Astrocyte of the cerebellum (primary cell): Measurements from ENCODE around the gene LMX1B.

Source experiments
- DNase-seq: peaks from one replicate; pipeline ENCODE4 v3.0.0-alpha.2; 2011; ENCODE audit warnings: low read depth
- H3K4me3 ChIP-seq: 2 replicates; pipeline ENCODE4 v1.5.1; 2011; ENCODE audit warnings: mild to moderate bottlenecking, low read depth, low read length, moderate library complexity
- in situ Hi-C: cut with HindIII; loops from 2 replicates; pipeline ENCODE4 v1.10.0; 2017; ENCODE audit warnings: low sequenced_read_pairs
- TF ChIP-seq, protein P1 (sequence below): IDR thresholded peaks from 2 replicates; pipeline ENCODE4 v1.5.1; 2012; ENCODE audit warnings: low read length, low read depth, moderate library complexity, mild to moderate bottlenecking; ENCODE audit errors: missing control alignments

Gene LMX1B

DNA sequence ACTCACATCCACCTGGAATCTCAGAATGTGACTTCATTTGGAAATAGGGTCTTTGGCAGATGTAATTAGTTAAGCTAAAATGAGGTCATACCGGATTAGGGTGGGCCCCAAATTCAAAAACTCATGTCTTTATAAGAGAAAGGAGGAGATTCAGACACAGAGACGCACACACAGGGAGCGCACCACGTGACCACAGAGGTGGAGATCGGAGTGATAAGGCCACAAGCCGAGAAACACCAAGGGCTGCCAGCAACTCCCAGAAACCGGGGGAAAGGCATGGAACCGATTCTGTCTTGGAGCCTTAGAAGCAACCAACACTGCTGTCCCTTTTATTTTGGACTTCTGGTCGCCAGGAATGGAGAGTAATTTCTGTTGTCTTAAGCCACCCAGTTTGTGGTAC is 31.8 kb upstream of the LMX1B start:
- in situ Hi-C loops, result no loop called here
- DNase-seq, result no peak
- TF ChIP-seq, protein P1, sequence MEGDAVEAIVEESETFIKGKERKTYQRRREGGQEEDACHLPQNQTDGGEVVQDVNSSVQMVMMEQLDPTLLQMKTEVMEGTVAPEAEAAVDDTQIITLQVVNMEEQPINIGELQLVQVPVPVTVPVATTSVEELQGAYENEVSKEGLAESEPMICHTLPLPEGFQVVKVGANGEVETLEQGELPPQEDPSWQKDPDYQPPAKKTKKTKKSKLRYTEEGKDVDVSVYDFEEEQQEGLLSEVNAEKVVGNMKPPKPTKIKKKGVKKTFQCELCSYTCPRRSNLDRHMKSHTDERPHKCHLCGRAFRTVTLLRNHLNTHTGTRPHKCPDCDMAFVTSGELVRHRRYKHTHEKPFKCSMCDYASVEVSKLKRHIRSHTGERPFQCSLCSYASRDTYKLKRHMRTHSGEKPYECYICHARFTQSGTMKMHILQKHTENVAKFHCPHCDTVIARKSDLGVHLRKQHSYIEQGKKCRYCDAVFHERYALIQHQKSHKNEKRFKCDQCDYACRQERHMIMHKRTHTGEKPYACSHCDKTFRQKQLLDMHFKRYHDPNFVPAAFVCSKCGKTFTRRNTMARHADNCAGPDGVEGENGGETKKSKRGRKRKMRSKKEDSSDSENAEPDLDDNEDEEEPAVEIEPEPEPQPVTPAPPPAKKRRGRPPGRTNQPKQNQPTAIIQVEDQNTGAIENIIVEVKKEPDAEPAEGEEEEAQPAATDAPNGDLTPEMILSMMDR, result no peak
- H3K4me3 ChIP-seq, result no peak overlapping the region

DNA sequence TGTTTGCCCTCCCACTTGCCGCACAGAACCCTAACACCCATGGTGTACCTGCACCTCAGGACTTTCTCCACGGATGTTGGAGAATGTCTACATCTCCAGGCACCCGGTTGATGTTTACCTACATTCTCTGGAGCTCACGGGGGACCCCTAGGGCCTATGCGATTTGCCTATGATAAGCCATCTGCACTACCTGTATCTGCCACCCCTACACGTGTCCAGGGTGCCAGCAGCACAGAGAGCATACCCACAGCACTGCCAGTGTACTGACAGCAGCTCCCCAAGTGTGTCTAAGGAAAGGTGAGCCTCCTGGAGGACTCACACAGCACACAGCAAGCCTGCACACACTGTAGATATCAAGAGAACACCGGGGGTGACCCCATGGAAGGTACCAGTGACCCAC is 31.3 kb upstream of the LMX1B start:
- in situ Hi-C loops, result no loop called here
- DNase-seq, result no peak
- no peak overlapping the region for H3K4me3 ChIP-seq
- TF ChIP-seq, protein P1, result no peak

DNA sequence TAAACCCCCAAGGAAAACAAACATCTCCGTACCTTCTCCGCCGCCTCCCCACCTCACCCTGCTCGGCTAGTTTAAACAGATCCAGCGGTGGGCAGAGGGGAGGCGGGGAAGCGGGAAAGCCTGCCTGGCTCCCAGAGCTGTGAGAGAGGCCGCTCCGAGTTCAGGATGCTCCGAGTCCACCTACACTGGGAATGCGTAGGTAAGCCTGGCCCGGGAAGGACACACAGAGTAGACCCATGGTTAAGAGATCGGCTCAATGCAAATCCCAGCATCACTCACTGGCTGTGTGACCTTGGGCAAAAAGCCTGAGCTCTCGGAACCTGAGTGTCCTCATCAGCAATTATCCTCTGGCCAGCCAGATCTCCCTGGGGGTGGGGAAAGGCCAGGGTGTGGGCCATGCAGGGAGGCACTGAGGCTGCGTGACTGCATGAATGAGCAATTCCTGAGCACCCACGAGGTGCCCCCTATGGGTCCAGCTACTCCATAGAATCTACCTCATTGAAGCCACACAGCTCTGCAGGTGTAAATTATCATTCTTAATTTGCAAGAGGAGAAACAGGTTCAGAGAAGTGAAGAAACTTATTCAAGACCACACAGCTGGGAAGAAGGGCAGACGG is 30.5 kb upstream of the LMX1B start:
- DNase-seq, result no peak
- in situ Hi-C loops, result no loop called here
- TF ChIP-seq, protein P1, result no peak
- no peak overlapping the region for H3K4me3 ChIP-seq

DNA sequence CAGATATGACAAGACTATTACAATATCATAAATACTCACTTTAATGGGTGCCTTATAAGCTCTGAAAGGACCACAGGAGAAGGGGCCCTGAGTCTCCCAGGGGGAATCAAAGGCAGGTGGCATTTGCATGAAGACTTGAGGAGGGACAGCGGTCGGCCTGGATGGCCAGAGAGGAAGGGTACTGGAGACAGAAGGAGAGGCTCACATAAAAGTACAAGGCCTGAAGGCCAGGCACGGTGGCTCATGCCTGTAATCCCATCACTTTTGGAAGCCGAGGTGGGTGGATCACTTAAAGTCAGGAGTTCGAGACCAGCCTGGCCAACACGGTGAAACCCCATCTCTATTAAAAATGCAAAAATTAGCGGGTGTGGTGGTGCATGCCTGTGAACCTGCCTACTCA is 29.1 kb upstream of the LMX1B start:
- TF ChIP-seq, protein P1, result no peak
- no peak overlapping the region for H3K4me3 ChIP-seq
- DNase-seq, result no peak
- in situ Hi-C loops, result no loop called here

DNA sequence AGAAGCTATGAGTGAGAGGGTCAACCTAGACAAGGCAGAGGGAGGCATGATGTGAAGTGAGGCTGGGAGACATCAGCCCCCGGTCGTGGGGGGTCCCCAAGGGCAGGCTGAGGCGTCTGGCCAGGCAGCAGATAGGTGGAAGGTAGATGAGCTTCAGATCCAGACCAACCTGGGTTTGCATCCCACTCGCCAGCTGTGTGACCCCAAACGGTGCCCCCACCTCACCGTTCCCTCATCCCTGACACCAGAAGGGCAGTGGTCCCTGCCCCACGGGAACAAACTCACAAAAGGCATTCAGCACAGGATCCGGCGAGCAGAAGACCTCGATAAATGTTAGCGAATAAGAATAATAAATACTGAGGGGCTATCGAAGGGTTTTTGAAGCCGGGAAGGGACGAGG is 27.5 kb upstream of the LMX1B start:
- H3K4me3 ChIP-seq, result no peak overlapping the region
- in situ Hi-C loops, result no loop called here
- no peak for DNase-seq
- TF ChIP-seq, protein P1, result no peak

DNA sequence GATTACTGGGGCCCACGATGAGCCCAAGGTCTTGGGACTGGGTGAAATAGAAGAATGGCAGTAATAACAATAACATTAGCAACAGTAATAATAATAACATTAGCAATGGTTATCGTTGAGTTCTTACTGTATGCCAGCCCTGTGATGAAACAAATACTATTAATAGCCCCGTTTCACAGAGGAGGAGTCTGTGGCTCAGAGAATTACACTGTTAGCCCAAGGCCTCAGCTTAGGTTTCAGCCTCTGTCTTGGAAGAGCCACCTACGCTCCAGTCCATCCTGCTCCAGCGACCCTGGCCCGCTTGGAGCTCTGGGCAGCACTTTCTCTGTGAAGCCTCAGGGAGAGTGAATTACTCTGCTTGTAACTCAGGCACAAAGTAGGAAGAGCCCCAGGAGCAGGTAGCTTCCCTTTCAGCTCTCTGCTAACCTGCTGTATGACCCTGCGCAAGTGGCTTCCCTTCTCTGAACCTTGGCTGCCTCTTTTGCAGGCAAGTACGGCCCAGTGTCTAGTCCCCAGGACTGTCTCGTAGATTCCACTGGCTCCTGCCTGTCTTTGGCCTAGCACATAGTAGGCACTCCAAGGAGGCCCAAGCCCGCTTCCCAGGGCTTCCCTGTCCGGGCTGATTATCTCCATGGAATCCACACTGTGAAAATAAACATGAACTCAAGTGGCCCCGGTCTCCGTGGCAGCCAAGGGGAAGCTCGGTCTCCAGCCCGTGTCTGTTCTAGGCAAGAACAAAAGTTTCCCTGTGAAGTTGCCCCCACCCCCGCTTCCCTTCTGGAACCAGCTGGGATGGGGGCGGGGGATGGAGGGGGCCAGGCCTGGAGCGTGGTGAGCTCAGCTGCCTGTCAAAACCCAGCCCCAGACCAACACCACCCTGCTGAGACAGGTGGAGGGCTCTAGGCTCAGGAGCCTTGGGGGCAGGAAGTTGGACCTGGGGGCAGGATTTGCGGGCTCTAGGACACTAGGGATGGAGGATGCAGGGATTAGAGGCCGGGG is 26.2 kb upstream of the LMX1B start:
- H3K4me3 ChIP-seq, result no peak overlapping the region
- in situ Hi-C loops, result no loop called here
- DNase-seq, result no peak
- TF ChIP-seq, protein P1, result no peak
